Mesenteric fat pad (tissue), 1 donor: Measurements from ENCODE around the gene REG1B. TPM values are rescaled to one million over a fixed set of nuclear protein-coding genes. Genes with fewer than 3 reads are reported as not detected.

Source experiments
- DNase-seq: peaks from one replicate; pipeline ENCODE4 v3.0.0-alpha.2; 2020; ENCODE audit warnings: low spot score
- long read RNA-seq: library from polyadenylated mRNA; unstranded; transcript quantifications from one replicate; pipeline ENCODE4 v2.0.0, GENCODE V29; 2020
- total RNA-seq: library from RNA; stranded (reverse); fragmentation: NEBNext Ultra II Directional; extraction: Animal tissue kit (Norgen Biotek cat#: 25700); gene quantifications from one replicate; pipeline ENCODE4 v1.2.1, GENCODE V29; 2021
- donor health status: DM: yes; HTN: yes; CAD: no.

Gene REG1B
- 2.6 TPM for total RNA-seq
- long read RNA-seq, result 0 reads

- no peak for DNase-seq
These were observed at the start of gene REG1B for GRCh38 chr2:79087785-79088364. Gene REG1B, minus strand, starts transcription at chr2:79087993. Its CDS starts 381 bp downstream, at chr2:79087612.

GRCh38 chr2:79131687-79132086 is 43.9 kb upstream of the REG1B start:
- DNase-seq, result no peak

GRCh38 chr2:79129804-79130203 is 42.0 kb upstream of the REG1B start:
- no peak for DNase-seq

GRCh38 chr2:79129260-79129659 is 41.5 kb upstream of the REG1B start:
- no peak for DNase-seq

- no peak for DNase-seq
These were observed 40.6 kb upstream of the REG1B start for GRCh38 chr2:79128406-79128805.

GRCh38 chr2:79125721-79125985 is 37.9 kb upstream of the REG1B start:
- DNase-seq, result no peak

- no peak for DNase-seq
These were observed 37.3 kb upstream of the REG1B start for GRCh38 chr2:79124907-79125720.

GRCh38 chr2:79122676-79123075 is 34.9 kb upstream of the REG1B start:
- DNase-seq, result no peak

- DNase-seq, result no peak
These were observed 32.5 kb upstream of the REG1B start, which contains the start of gene REG1A for GRCh38 chr2:79120194-79120713. Gene REG1A, plus strand, starts transcription at chr2:79120488. Its CDS starts 374 bp downstream, at chr2:79120862.

GRCh38 chr2:79116997-79117928 is 29.5 kb upstream of the REG1B start:
- DNase-seq, result no peak

- DNase-seq, result no peak
These were observed 27.2 kb upstream of the REG1B start for GRCh38 chr2:79114797-79115494.

GRCh38 chr2:79112269-79112668 is 24.5 kb upstream of the REG1B start:
- no peak for DNase-seq

GRCh38 chr2:79105259-79105658 is 17.5 kb upstream of the REG1B start:
- DNase-seq, result no peak

GRCh38 chr2:79103214-79103613 is 15.4 kb upstream of the REG1B start:
- DNase-seq, result no peak

GRCh38 chr2:79101024-79101423 is 13.2 kb upstream of the REG1B start:
- no peak for DNase-seq

- no peak for DNase-seq
These were observed 12.5 kb upstream of the REG1B start for GRCh38 chr2:79100285-79100684.

- no peak for DNase-seq
These were observed 11.4 kb upstream of the REG1B start for GRCh38 chr2:79099140-79099686.

- no peak for DNase-seq
These were observed 10.1 kb upstream of the REG1B start for GRCh38 chr2:79097843-79098242.

GRCh38 chr2:79090693-79091092 is 2.9 kb upstream of the REG1B start:
- DNase-seq, result no peak

- no peak for DNase-seq
These were observed 1.5 kb downstream of the REG1B start for GRCh38 chr2:79086255-79086654.

GRCh38 chr2:79085382-79085781 is 2.4 kb downstream of the REG1B start:
- DNase-seq, result no peak
